ENCODE results near the gene PAIP1. TPM values are rescaled to one million over a fixed set of nuclear protein-coding genes. Genes with fewer than 3 reads are reported as not detected.
A peak's percentile ranks its signal among the peaks of the same experiment; 100 is the strongest.
"Not testable (repeated sequence)": the region's sequence is repeated elsewhere in the genome, so short reads cannot be mapped to it uniquely, and the experiment has no call there.

PAIP1 gene
- total RNA-seq, 6 experiments from 2014 or later: 36.0 to 56.3 (median 49.3) TPM

GRCh38 chr5:43602461-43603343, 45.8 kb upstream of the PAIP1 start, which contains the start of gene NNT:
Gene NNT, plus strand, starts transcription at chr5:43603180. Its CDS starts 6,016 bp downstream, at chr5:43609196.
- 1% methylated on average over 18 of the region's 60 CpGs for WGBS (ENCODE audit: insufficient coverage, low coverage, low lambda C conversion rate, missing lambda C conversion rate)
- DNase-seq: peak; percentile 88 to 90 (median 89)
- H3K9me3 ChIP-seq: no peaks in the 10 kb centered on the region
- intact Hi-C loops (cut with DNase I): no loop called here
- H3K27ac ChIP-seq: peak within 1 kb of the TSS; percentile 89 to 93 (median 91)
- peak within 1 kb of the TSS; percentile 78 to 86 (median 80) for H3K4me3 ChIP-seq
- H3K27me3 ChIP-seq: no peaks in the 10 kb centered on the region
- no peaks in the 10 kb centered on the region for H3K36me3 ChIP-seq
- TF ChIP-seq CTCF (IDR thresholded peaks at IDR 0.05) (no peak), POLR2A (IDR thresholded peaks at IDR 0.05) (peak; percentile 47)
- H3K4me1 ChIP-seq: peaks cover 0 to 33% (median 4%) of the 10 kb centered on the region in 4 donors
- peak; percentile 65 to 83 (median 76) for ATAC-seq

DNA sequence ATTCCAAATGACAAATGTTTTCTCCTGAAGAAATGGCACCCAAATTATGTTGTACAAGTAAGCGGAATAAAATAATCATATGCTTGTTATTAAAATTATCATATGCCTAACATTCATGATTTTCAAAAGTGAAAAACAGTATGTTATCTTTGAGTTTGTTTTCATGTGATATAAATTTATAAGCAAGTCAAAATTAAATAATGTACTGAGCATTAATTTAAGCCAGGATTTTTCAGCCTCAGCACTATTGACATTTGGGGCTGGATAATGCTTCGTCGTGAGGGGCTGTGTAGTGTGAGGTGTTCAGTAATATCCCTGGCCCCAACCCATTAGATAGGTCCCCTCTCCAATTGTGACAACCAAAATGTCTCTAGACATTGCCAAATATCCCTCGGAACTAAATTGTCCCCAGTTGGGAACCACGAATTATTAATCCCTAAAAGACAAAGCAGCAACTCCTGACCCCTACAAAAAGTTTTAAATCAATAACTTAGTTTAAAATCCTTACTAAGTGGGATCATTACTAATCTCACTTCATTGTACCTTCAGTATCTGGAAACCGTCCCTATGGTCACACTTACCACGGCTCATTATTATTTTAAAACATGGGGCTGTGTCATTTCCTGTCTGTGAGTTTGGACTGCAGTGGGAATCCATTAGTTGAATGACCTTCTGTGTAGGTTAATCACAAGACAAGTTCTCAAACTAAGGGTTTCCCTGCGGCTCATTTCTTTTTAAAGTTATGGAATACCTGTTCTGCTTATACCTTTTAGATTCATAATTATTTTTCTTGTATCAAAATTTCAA, 44.8 kb upstream of the PAIP1 start:
- intact Hi-C loops (cut with DNase I): no loop called here
- 30% methylated on average over 8 of the region's 8 CpGs for WGBS (ENCODE audit: insufficient coverage, low coverage, low lambda C conversion rate, missing lambda C conversion rate)

GRCh38 chr5:43598927-43599326, 42.0 kb upstream of the PAIP1 start:
- intact Hi-C loops (cut with DNase I): not testable (repeated sequence)

More for the DNA sequence above, 44.8 kb upstream of the PAIP1 start:
- DNase-seq: no peak
- Histone ChIP-seq H3K9me3 (no peaks in the 10 kb centered on the region), H3K4me1 (peaks cover 0 to 33% (median 4%) of the 10 kb centered on the region in 4 donors), H3K27me3 (no peaks in the 10 kb centered on the region), H3K27ac (peak overlapping the region; percentile 89 to 93 (median 91)), H3K4me3 (peak overlapping the region; percentile 78 to 86 (median 80)), H3K36me3 (no peaks in the 10 kb centered on the region)
- no peak for TF ChIP-seq CTCF (IDR thresholded peaks at IDR 0.05)
- peak; percentile 35 for TF ChIP-seq POLR2A (IDR thresholded peaks at IDR 0.05)
- ATAC-seq: peak in 2 of 4 donors; percentile 23 to 31

GRCh38 chr5:43592363-43592762, 35.5 kb upstream of the PAIP1 start:
- intact Hi-C loops (cut with DNase I): no loop called here
- Histone ChIP-seq H3K9me3 (no peaks in the 10 kb centered on the region), H3K36me3 (no peaks in the 10 kb centered on the region), H3K4me3 (no peak overlapping the region), H3K27ac (no peak overlapping the region), H3K4me1 (no peaks in the 10 kb centered on the region), H3K27me3 (no peaks in the 10 kb centered on the region)
- ATAC-seq (no peak), DNase-seq (no peak)
- TF ChIP-seq POLR2A (IDR thresholded peaks at IDR 0.05) (no peak), CTCF (IDR thresholded peaks at IDR 0.05) (no peak)

More at GRCh38 chr5:43598927-43599326, 42.0 kb upstream of the PAIP1 start:
- ATAC-seq, H3K36me3 ChIP-seq, H3K9me3 ChIP-seq, H3K27ac ChIP-seq, H3K27me3 ChIP-seq, DNase-seq, H3K4me3 ChIP-seq: not testable (repeated sequence)
- H3K4me1 ChIP-seq: peaks cover 0 to 16% (median 4%) of the 10 kb centered on the region in 4 donors
- 100% methylated on average over 1 of the region's 1 CpG for WGBS (ENCODE audit: insufficient coverage, low coverage, low lambda C conversion rate, missing lambda C conversion rate)

- no peaks in the 10 kb centered on the region for H3K36me3 ChIP-seq
- H3K4me1 ChIP-seq: no peaks in the 10 kb centered on the region
- no peak for TF ChIP-seq POLR2A (IDR thresholded peaks at IDR 0.05)
- TF ChIP-seq CTCF (IDR thresholded peaks at IDR 0.05): no peak
- intact Hi-C loops (cut with DNase I): no loop called here
- DNase-seq: no peak
- H3K27ac ChIP-seq: no peak overlapping the region
- H3K4me3 ChIP-seq: no peak overlapping the region
- ATAC-seq: no peak
- no peaks in the 10 kb centered on the region for H3K27me3 ChIP-seq
- no peaks in the 10 kb centered on the region for H3K9me3 ChIP-seq
These were observed 33.8 kb upstream of the PAIP1 start for GRCh38 chr5:43590700-43591099.

Measured in right lobe of liver (tissue), 6 donors.